ENCODE measurements around the gene MUSTN1.

MUSTN1 gene

DNA sequence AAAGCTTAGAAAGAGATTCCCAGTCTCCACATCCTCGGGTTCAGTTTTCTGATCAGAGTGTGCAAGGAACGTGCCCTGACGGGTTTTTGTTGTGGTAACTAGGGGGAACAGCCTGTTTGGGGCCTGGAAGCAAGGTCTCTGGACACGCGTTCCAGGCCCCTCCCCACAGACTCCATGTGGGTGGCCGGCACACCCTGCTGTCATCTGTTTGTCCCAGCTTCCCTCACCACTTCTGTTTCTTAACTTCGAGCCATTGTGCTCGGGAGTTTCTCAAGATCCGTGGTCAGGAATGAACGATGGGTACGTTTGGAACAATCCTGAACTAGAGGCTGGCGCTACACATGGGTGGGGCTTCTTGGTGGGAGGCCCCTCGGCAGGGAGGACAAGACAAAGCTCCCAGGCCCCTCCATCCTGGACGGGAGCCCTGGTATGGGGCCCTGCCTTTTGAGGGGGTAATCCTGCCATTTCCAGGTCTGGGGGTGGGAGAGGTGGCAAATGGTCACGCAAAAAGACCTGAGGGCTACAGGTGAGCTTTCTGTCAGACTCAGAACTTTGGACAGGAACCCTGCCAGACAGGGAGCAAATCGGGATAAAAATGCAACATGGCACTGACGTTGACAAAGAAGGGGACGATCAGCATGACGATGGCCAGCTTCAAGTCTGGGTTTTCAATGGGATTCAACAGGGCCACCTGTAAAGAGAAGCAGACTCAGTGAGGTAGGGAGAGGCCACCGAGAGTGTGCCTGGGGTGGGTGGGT, 8.5 kb upstream of the MUSTN1 start:
- DNase-seq (ENCODE audit: insufficient read length, low spot score), result no peak
- FAIRE-seq, result no peak
- TF ChIP-seq, protein P1, sequence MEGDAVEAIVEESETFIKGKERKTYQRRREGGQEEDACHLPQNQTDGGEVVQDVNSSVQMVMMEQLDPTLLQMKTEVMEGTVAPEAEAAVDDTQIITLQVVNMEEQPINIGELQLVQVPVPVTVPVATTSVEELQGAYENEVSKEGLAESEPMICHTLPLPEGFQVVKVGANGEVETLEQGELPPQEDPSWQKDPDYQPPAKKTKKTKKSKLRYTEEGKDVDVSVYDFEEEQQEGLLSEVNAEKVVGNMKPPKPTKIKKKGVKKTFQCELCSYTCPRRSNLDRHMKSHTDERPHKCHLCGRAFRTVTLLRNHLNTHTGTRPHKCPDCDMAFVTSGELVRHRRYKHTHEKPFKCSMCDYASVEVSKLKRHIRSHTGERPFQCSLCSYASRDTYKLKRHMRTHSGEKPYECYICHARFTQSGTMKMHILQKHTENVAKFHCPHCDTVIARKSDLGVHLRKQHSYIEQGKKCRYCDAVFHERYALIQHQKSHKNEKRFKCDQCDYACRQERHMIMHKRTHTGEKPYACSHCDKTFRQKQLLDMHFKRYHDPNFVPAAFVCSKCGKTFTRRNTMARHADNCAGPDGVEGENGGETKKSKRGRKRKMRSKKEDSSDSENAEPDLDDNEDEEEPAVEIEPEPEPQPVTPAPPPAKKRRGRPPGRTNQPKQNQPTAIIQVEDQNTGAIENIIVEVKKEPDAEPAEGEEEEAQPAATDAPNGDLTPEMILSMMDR (IDR thresholded peaks at IDR 0.05; ENCODE audit: insufficient read depth, missing control alignments), result no peak

DNA sequence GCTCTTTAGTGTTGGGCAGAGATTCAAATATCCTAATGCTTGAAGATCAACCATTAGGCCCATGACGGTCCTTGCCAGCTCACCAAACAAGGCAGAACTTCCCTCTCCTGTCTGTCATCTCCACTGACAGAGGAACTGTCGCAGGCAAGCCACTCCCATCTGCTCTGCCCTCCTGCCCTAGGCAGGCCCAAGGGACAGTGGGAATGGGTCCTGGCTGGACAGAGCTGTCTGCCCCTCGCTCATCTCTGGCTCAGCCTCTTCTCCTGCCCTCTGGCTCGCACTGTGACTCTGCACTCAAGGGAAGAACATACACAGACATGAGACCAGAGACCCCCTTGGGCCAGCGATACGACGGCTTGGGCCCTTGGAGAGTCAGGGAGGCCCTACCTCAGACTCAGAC, 7.6 kb upstream of the MUSTN1 start:
- no peak for DNase-seq (ENCODE audit: insufficient read length, low spot score)
- FAIRE-seq, result no peak
- TF ChIP-seq, protein P1 (IDR thresholded peaks at IDR 0.05; ENCODE audit: insufficient read depth, missing control alignments), result no peak

GRCh38 chr3:52841981-52842340, 7.1 kb upstream of the MUSTN1 start:
- no peak for DNase-seq (ENCODE audit: insufficient read length, low spot score)
- TF ChIP-seq, protein P1 (IDR thresholded peaks at IDR 0.05; ENCODE audit: insufficient read depth, missing control alignments), result no peak
- no peak for FAIRE-seq

- TF ChIP-seq, protein P1 (IDR thresholded peaks at IDR 0.05; ENCODE audit: insufficient read depth, missing control alignments), result no peak
- DNase-seq (ENCODE audit: insufficient read length, low spot score), result no peak
- no peak for FAIRE-seq
Measured at GRCh38 chr3:52841211-52841980, 6.6 kb upstream of the MUSTN1 start.

DNA sequence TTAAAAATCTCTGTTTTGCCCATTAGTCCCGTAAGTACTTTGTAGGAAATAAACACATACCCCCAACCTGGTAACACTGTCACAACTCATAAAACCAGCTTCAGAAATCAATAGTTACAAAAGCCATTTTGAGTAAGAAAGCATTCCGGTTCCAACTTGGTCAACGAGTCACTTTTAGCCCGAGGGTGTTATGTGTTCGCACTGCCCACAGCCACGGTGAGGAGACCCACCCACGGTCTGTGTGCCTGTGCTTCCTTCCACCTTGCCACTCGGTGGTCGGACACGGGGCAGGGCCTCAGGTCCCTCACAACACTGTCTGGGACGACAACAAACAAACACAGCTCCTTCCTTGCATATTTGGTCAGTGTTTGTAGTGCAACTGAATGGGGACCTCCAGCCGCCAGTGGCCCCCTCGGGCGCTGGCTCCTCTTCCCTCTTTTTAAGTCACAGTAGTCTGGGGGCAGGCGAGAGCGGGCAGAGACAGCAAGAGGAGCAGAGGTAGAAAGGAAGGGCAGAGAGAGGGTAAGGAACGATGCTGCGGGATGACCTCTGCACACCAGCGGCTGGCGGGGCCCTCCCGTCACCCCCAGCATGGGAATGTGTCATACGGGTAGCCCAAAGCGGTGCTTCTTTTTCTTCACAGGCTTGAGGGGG, 5.2 kb upstream of the MUSTN1 start:
- TF ChIP-seq, protein P1 (IDR thresholded peaks at IDR 0.05; ENCODE audit: insufficient read depth, missing control alignments), result no peak
- DNase-seq (ENCODE audit: insufficient read length, low spot score) (no peak), FAIRE-seq (no peak)

GRCh38 chr3:52839268-52839575, 4.4 kb upstream of the MUSTN1 start:
- TF ChIP-seq, protein P1 (IDR thresholded peaks at IDR 0.05; ENCODE audit: insufficient read depth, missing control alignments), result no peak
- FAIRE-seq (no peak), DNase-seq (ENCODE audit: insufficient read length, low spot score) (no peak)

Measured in D721Med (cell line).